HepG2 (cell line): ENCODE results near the gene ZIM2. TPM values are rescaled to one million over a fixed set of nuclear protein-coding genes. Genes with fewer than 3 reads are reported as not detected.
A peak's percentile ranks its signal among the peaks of the same experiment; 100 is the strongest.

ENCODE experiments used
- ATM ChIP-seq: fragments of 450-650 bp; IDR thresholded peaks from 2 replicates; pipeline ENCODE4 v1.7.1; 2017; ENCODE audit warnings: mild to moderate bottlenecking, borderline replicate concordance
- BHLHE40 ChIP-seq: IDR thresholded peaks from 2 replicates; pipeline ENCODE4 v1.6.1; 2011; ENCODE audit warnings: low read length, improper control_type of control experiment
- CEBPG ChIP-seq: IDR thresholded peaks from 2 replicates; pipeline ENCODE4 v1.6.1; 2016
- GABPB1 ChIP-seq: IDR thresholded peaks from 2 replicates; pipeline ENCODE4 v1.6.1; 2016; ENCODE audit warnings: mild to moderate bottlenecking, missing genetic modification reagents, moderate library complexity, missing compliant biosample characterization
- MYPOP ChIP-seq: sonication (generic); formaldehyde crosslinking; IDR thresholded peaks from 2 replicates; pipeline ENCODE4 v1.8.1; 2023; ENCODE audit warnings: mild to moderate bottlenecking, moderate library complexity, missing genetic modification reagents
- RBM22 ChIP-seq: fragments of 200-400 bp; formaldehyde crosslinking; optimal IDR thresholded peaks from 2 replicates; pipeline ENCODE3; 2017; ENCODE audit warnings: mild to moderate bottlenecking, low read length, moderate library complexity
- STAT6 ChIP-seq: sonication (generic); formaldehyde crosslinking; IDR thresholded peaks from 2 replicates; pipeline ENCODE4 v1.4.0; 2020; ENCODE audit warnings: missing genetic modification reagents, mild to moderate bottlenecking, borderline replicate concordance
- THAP11 ChIP-seq: IDR thresholded peaks from 2 replicates; pipeline ENCODE4 v1.6.1; 2016; ENCODE audit warnings: missing biosample characterization, missing genetic modification reagents
- ZNF143 ChIP-seq: sonication (generic); formaldehyde crosslinking; IDR thresholded peaks from 2 replicates; pipeline ENCODE4 v1.4.0; 2020; ENCODE audit warnings: missing genetic modification reagents
- ZNF224 ChIP-seq: sonication (generic); formaldehyde crosslinking; IDR thresholded peaks from 2 replicates; pipeline ENCODE4 v1.5.0; 2020; ENCODE audit warnings: mild to moderate bottlenecking, missing genetic modification reagents
- ZNF335 ChIP-seq: sonication (generic); formaldehyde crosslinking; IDR thresholded peaks from 2 replicates; pipeline ENCODE4 v1.4.0; 2020; ENCODE audit warnings: missing genetic modification reagents
- ZNF430 ChIP-seq: sonication (generic); formaldehyde crosslinking; IDR thresholded peaks from 2 replicates; pipeline ENCODE4 v1.9.0; 2021; ENCODE audit warnings: mild to moderate bottlenecking, missing genetic modification reagents
- ZNF652 ChIP-seq: IDR thresholded peaks from 2 replicates; pipeline ENCODE4 v1.6.1; 2016; ENCODE audit warnings: low read depth, borderline replicate concordance
- ZNF687 ChIP-seq: sonication (generic); formaldehyde crosslinking; IDR thresholded peaks from 2 replicates; pipeline ENCODE4 v1.5.1; 2020; ENCODE audit warnings: mild to moderate bottlenecking, missing genetic modification reagents, moderate library complexity
- ZNF788 ChIP-seq: sonication (generic); formaldehyde crosslinking; IDR thresholded peaks from 2 replicates; pipeline ENCODE4 v1.5.0; 2020; ENCODE audit warnings: mild to moderate bottlenecking, missing genetic modification reagents, borderline replicate concordance
- ZSCAN20 ChIP-seq: sonication (generic); formaldehyde crosslinking; IDR thresholded peaks from 2 replicates; pipeline ENCODE4 v1.4.0; 2020; ENCODE audit warnings: missing genetic modification reagents, mild to moderate bottlenecking, borderline replicate concordance
- polyA plus RNA-seq, 8 experiments: library from polyadenylated mRNA; depleted of rRNA in 3 of 8; stranded (reverse) in 7 of 8; unstranded in 1 of 8; fragments of >200 nt; fragmentation: Illumina TruSeq in 4 of 8; extraction: Trizol in 4 of 8; gene quantifications; 2 replicates each; pipeline versions ENCODE4 v1.2.1 to v1.2.3, GENCODE V29; 2011 to 2016; ENCODE audit warnings: low read depth in 4 of 8, missing spikeins in 1 of 8, mixed read lengths in 1 of 8; ENCODE audit not compliant: insufficient read depth in 1 of 8
- total RNA-seq, 5 experiments: library from RNA; depleted of rRNA; stranded (reverse); fragments of >200 nt; fragmentation: Illumina TruSeq; extraction: Trizol; gene quantifications; 2 replicates each; pipeline ENCODE4 v1.2.3, GENCODE V29; 2016; ENCODE audit warnings: low read depth in 1 of 5

ZIM2 gene
- total and polyA plus RNA-seq, 2 of the 13 experiments (the other 11 are each of a cell fraction or from before 2014, with no cell fraction given) = 7.2 to 10.3 TPM

- TF ChIP-seq ZNF687 (CRISPR knock-in tag) = 0 out of 2 replicates have a peak, but pooled peaks have one; percentile 16
- no peak for TF ChIP-seq ZSCAN20 (CRISPR knock-in tag)
- peak; percentile 77 for TF ChIP-seq GABPB1
- TF ChIP-seq ZNF143 (CRISPR knock-in tag) = peak; percentile 67
- no peak for TF ChIP-seq ZNF430 (CRISPR knock-in tag)
- no peak for TF ChIP-seq ZNF335 (CRISPR knock-in tag)
- no peak for TF ChIP-seq ATM
- peak; percentile 85 for TF ChIP-seq THAP11 (CRISPR knock-in tag)
- TF ChIP-seq CEBPG (CRISPR knock-in tag) = no peak
- TF ChIP-seq MYPOP = no peak
- no peak for TF ChIP-seq BHLHE40
- no peak for TF ChIP-seq RBM22
- TF ChIP-seq ZNF224 (CRISPR knock-in tag) = no peak
- TF ChIP-seq ZNF652 (CRISPR knock-in tag) = no peak
- no peak for TF ChIP-seq ZNF788 (CRISPR knock-in tag)
- no peak for TF ChIP-seq STAT6 (CRISPR knock-in tag)
Observed at GRCh38 chr19:56765137-56765536, 75.4 kb downstream of the ZIM2 start (continued).
